Glutamatergic neuron (in vitro differentiated cells): ENCODE measurements around the gene GPHB5. TPM values are rescaled to one million over a fixed set of nuclear protein-coding genes. Genes with fewer than 3 reads are reported as not detected.

ENCODE experiments used
- DNase-seq: peaks from one replicate; pipeline ENCODE4 v3.0.0; 2022
- H3K27ac Mint-ChIP-seq: one replicate; pipeline ENCODE4 v1.8.0; 2020; ENCODE audit warnings: mild to moderate bottlenecking, mixed read lengths, inconsistent platforms; ENCODE audit not compliant: unreplicated experiment
- H3K27me3 Mint-ChIP-seq: one replicate; pipeline ENCODE4 v1.8.0; 2020; ENCODE audit warnings: mild to moderate bottlenecking, moderate library complexity, mixed read lengths, inconsistent platforms; ENCODE audit not compliant: unreplicated experiment
- H3K36me3 Mint-ChIP-seq: one replicate; pipeline ENCODE4 v1.8.0; 2020; ENCODE audit warnings: mild to moderate bottlenecking, mixed read lengths, inconsistent platforms; ENCODE audit not compliant: unreplicated experiment
- H3K4me1 Mint-ChIP-seq: one replicate; pipeline ENCODE4 v1.8.0; 2020; ENCODE audit warnings: mild to moderate bottlenecking, low read depth, mixed read lengths, inconsistent platforms; ENCODE audit not compliant: unreplicated experiment
- H3K4me3 Mint-ChIP-seq: one replicate; pipeline ENCODE4 v1.8.0; 2020; ENCODE audit warnings: mild to moderate bottlenecking, mixed read lengths, inconsistent platforms; ENCODE audit not compliant: unreplicated experiment
- H3K9me3 Mint-ChIP-seq: one replicate; pipeline ENCODE4 v1.8.0; 2020; ENCODE audit warnings: mild to moderate bottlenecking, moderate library complexity, mixed read lengths, inconsistent platforms; ENCODE audit not compliant: unreplicated experiment
- long read RNA-seq: library from polyadenylated mRNA; unstranded; transcript quantifications from one replicate; pipeline ENCODE4 v2.0.0, GENCODE V29; 2020; ENCODE audit not compliant: unreplicated experiment
- total RNA-seq: library from RNA; stranded (reverse); fragmentation: NEBNext Ultra II Directional; extraction: Animal tissue kit (Norgen Biotek cat#: 25700); gene quantifications from one replicate; pipeline ENCODE4 v1.2.1, GENCODE V29; 2021; ENCODE audit not compliant: unreplicated experiment
- TF ChIP-seq, protein P1 (sequence below): fragments of 200-600 bp; sonication (generic); IDR thresholded peaks from one replicate; pipeline ENCODE4 v1.5.0; 2021; ENCODE audit not compliant: partially characterized antibody, unreplicated experiment

The GPHB5 gene, protein sequence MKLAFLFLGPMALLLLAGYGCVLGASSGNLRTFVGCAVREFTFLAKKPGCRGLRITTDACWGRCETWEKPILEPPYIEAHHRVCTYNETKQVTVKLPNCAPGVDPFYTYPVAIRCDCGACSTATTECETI
- total RNA-seq, result not detected
- long read RNA-seq, result 0 reads

DNA sequence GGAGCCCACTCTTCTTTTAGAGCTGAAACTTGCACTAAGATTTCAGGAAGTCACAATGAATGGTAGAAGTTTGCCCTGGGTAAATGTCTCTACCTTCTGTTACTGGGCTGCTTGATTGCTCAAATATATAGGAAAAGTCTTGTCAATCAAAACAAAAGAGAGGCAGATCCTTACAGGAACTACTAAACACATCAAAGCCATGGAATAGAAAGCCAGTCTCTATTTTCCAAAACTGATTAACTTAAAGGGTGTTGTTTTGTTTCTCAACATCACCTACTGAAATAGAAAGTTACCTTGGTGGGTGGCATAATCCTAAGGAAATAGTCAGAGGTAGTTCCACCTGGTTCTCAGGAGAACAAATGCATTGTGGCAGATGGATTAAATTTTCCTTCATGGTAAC lies at the start of gene GPHB5:
Gene GPHB5, minus strand, starts transcription at position 101 of the 400 bp plus-strand sequence. CDS start 1,086 bp downstream, outside the sequence.
- no peak within 1 kb of the TSS for H3K4me3 Mint-ChIP-seq
- no peaks in the 10 kb centered on the region for H3K27me3 Mint-ChIP-seq
- DNase-seq, result no peak
- H3K27ac Mint-ChIP-seq, result no peak within 1 kb of the TSS
- TF ChIP-seq, protein P1, sequence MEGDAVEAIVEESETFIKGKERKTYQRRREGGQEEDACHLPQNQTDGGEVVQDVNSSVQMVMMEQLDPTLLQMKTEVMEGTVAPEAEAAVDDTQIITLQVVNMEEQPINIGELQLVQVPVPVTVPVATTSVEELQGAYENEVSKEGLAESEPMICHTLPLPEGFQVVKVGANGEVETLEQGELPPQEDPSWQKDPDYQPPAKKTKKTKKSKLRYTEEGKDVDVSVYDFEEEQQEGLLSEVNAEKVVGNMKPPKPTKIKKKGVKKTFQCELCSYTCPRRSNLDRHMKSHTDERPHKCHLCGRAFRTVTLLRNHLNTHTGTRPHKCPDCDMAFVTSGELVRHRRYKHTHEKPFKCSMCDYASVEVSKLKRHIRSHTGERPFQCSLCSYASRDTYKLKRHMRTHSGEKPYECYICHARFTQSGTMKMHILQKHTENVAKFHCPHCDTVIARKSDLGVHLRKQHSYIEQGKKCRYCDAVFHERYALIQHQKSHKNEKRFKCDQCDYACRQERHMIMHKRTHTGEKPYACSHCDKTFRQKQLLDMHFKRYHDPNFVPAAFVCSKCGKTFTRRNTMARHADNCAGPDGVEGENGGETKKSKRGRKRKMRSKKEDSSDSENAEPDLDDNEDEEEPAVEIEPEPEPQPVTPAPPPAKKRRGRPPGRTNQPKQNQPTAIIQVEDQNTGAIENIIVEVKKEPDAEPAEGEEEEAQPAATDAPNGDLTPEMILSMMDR, result no peak
- no peaks in the 10 kb centered on the region for H3K36me3 Mint-ChIP-seq
- H3K4me1 Mint-ChIP-seq, result no peaks in the 10 kb centered on the region
- no peaks in the 10 kb centered on the region for H3K9me3 Mint-ChIP-seq

DNA sequence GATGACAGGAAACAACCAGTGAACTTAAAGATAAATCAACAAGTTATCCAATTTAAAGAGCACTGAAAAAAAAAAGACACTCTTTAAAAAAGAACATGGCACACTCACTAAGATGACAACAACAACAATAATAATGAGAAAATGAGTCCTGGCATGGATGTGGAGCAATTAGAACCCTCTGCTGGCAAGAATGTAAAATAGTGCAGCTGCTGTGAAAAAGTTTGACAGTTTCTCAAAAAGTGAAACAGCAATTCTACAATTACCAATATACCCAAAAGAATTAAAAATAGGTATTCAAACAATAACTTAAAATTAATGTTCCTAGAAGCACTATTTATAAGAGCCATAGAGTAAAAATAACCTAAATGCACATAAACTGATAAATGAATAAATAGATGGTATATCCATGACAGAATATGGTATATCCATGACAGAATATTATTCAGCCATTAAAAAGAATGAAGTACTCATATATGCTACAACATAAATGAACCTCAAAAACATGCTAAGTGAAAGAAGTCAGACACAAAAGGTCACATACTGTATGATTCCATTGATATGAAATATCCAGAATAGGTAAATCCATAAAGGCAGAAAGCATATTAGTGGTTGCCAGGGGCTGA lies 49.1 kb upstream of the GPHB5 start:
- H3K4me1 Mint-ChIP-seq, result no peaks in the 10 kb centered on the region
- H3K4me3 Mint-ChIP-seq, result no peak overlapping the region
- H3K36me3 Mint-ChIP-seq, result no peaks in the 10 kb centered on the region
- no peak overlapping the region for H3K27ac Mint-ChIP-seq
- H3K27me3 Mint-ChIP-seq, result peaks cover 1% of the 10 kb centered on the region
- no peak for DNase-seq
- TF ChIP-seq, protein P1, result no peak
- H3K9me3 Mint-ChIP-seq, result peaks cover 2% of the 10 kb centered on the region

DNA sequence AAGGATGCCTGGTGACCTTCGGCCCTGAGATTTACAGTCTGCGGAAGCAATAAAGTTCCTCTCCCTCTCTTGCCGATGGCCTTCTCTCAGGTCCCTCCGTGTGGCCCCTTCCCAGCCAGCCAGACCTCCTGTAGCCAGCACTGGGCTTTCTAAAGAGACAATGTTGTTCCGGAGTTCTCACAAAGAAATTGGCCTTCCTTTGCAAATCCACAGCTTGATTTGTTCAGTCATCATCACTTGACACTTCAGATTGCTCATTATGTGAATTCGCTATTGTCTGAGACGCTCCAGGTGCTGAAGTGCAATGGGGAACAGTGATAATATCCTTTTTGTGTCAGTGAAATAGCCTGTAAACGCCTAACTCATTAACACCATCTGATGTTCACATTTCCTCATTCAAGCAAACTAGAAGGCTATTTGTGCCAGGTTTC lies 43.7 kb upstream of the GPHB5 start:
- Mint-ChIP-seq H3K27ac (no peak overlapping the region), H3K4me1 (peaks cover 8% of the 10 kb centered on the region), H3K9me3 (no peaks in the 10 kb centered on the region), H3K27me3 (no peaks in the 10 kb centered on the region), H3K4me3 (no peak overlapping the region), H3K36me3 (peaks cover 5% of the 10 kb centered on the region)
- TF ChIP-seq, protein P1, result no peak
- DNase-seq, result no peak

DNA sequence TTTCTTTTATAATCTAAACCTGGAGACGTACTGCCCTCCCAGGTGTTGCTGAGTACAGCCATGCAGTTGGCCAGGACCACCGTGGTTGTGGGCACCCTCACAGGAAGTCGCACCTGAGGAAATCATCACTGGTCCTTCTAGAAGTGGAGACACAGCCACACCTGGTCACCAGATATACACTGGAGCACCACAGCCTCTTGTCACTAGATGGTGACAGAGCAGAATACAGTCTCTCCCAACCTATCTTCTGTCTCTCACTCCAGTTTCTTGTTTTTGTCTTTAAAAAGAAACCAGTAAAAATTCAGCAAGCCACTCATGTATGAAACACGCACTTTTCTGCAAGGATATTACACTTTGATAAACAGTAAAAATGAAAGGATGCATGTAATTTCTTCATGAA lies 43.1 kb upstream of the GPHB5 start:
- TF ChIP-seq, protein P1, result no peak
- H3K9me3 Mint-ChIP-seq, result no peaks in the 10 kb centered on the region
- H3K27ac Mint-ChIP-seq, result no peak overlapping the region
- no peak for DNase-seq
- no peaks in the 10 kb centered on the region for H3K27me3 Mint-ChIP-seq
- H3K4me1 Mint-ChIP-seq, result peaks cover 8% of the 10 kb centered on the region
- no peak overlapping the region for H3K4me3 Mint-ChIP-seq
- H3K36me3 Mint-ChIP-seq, result peaks cover 5% of the 10 kb centered on the region

DNA sequence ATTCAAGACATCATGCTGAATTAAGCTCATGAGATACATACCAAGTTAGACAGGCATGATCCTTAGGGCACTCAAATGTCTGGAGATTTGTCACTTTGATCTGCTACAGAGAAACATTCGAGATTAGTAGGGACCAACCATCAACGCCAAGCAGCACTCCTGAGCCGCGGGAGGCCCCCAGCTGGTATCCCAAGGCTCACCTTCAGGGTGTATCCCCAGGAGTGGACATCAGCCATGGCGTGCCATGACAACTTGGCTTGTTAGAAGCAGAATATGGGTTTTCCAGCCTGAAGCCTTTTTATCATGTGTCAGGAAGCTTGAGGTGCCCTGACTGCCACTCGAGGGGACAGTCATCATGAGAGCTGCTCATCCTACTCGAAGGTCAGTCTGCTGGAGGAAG lies 39.1 kb upstream of the GPHB5 start:
- DNase-seq, result no peak
- Mint-ChIP-seq H3K27ac (no peak overlapping the region), H3K36me3 (peaks cover 5% of the 10 kb centered on the region), H3K4me1 (peaks cover 8% of the 10 kb centered on the region), H3K4me3 (no peak overlapping the region), H3K9me3 (peaks cover 1% of the 10 kb centered on the region), H3K27me3 (no peaks in the 10 kb centered on the region)
- TF ChIP-seq, protein P1, result no peak
